ENCODE measurements around the gene MYO10. TPM values are rescaled to one million over a fixed set of nuclear protein-coding genes. Genes with fewer than 3 reads are reported as not detected.

The MYO10 gene
- total RNA-seq, 1 experiment from 2014 or later, result 89.8 TPM

DNA sequence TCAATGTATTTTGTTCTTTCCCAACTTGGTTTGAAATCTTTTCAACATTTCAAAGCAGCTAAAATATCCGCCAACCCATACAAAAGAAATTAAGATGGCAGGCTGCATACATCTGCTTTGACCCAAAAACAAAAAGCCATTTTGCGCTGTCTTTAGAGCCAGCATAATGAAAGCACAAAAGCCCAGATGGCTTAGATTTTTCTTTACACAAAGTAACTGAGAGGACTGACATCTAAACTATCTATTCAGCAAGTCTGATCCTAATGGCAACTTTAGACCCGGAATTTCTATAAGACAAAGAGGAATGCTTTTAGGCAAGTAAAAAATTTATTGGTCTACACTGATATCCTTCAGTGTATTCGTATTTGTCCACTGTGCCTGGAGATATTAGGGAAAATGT, 86.3 kb downstream of the MYO10 start:
- no peaks in the 10 kb centered on the region for H3K27me3 Mint-ChIP-seq (ENCODE audit: low read depth)
- H3K27ac Mint-ChIP-seq, result no peak overlapping the region
- POLR2A ChIA-PET, result no interaction called here
- peaks cover 25% of the 10 kb centered on the region for H3K4me1 Mint-ChIP-seq
- DNase-seq (ENCODE audit: low spot score), result no peak
- no peak for ATAC-seq
- no peak overlapping the region for H3K4me3 Mint-ChIP-seq
- CTCF ChIA-PET, result no interaction called here
- TF ChIP-seq NR3C1 (CRISPR knock-in tag; conservative IDR thresholded peaks at IDR 0.05; ENCODE audit: low read depth), result no peak
- no peak for TF ChIP-seq ZMAT4 (CRISPR knock-in tag; IDR thresholded peaks at IDR 0.05)
- no peak for TF ChIP-seq TEAD1 (CRISPR knock-in tag; IDR thresholded peaks at IDR 0.05)
- TF ChIP-seq, protein P1, sequence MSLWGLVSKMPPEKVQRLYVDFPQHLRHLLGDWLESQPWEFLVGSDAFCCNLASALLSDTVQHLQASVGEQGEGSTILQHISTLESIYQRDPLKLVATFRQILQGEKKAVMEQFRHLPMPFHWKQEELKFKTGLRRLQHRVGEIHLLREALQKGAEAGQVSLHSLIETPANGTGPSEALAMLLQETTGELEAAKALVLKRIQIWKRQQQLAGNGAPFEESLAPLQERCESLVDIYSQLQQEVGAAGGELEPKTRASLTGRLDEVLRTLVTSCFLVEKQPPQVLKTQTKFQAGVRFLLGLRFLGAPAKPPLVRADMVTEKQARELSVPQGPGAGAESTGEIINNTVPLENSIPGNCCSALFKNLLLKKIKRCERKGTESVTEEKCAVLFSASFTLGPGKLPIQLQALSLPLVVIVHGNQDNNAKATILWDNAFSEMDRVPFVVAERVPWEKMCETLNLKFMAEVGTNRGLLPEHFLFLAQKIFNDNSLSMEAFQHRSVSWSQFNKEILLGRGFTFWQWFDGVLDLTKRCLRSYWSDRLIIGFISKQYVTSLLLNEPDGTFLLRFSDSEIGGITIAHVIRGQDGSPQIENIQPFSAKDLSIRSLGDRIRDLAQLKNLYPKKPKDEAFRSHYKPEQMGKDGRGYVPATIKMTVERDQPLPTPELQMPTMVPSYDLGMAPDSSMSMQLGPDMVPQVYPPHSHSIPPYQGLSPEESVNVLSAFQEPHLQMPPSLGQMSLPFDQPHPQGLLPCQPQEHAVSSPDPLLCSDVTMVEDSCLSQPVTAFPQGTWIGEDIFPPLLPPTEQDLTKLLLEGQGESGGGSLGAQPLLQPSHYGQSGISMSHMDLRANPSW (CRISPR knock-in tag; conservative IDR thresholded peaks at IDR 0.05; ENCODE audit: low read depth), result no peak
- no peak for TF ChIP-seq ETV6 (CRISPR knock-in tag; IDR thresholded peaks at IDR 0.05)
- TF ChIP-seq CREB1 (CRISPR knock-in tag; IDR thresholded peaks at IDR 0.05), result no peak
- TF ChIP-seq, protein P2, sequence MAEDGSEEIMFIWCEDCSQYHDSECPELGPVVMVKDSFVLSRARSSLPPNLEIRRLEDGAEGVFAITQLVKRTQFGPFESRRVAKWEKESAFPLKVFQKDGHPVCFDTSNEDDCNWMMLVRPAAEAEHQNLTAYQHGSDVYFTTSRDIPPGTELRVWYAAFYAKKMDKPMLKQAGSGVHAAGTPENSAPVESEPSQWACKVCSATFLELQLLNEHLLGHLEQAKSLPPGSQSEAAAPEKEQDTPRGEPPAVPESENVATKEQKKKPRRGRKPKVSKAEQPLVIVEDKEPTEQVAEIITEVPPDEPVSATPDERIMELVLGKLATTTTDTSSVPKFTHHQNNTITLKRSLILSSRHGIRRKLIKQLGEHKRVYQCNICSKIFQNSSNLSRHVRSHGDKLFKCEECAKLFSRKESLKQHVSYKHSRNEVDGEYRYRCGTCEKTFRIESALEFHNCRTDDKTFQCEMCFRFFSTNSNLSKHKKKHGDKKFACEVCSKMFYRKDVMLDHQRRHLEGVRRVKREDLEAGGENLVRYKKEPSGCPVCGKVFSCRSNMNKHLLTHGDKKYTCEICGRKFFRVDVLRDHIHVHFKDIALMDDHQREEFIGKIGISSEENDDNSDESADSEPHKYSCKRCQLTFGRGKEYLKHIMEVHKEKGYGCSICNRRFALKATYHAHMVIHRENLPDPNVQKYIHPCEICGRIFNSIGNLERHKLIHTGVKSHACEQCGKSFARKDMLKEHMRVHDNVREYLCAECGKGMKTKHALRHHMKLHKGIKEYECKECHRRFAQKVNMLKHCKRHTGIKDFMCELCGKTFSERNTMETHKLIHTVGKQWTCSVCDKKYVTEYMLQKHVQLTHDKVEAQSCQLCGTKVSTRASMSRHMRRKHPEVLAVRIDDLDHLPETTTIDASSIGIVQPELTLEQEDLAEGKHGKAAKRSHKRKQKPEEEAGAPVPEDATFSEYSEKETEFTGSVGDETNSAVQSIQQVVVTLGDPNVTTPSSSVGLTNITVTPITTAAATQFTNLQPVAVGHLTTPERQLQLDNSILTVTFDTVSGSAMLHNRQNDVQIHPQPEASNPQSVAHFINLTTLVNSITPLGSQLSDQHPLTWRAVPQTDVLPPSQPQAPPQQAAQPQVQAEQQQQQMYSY (CRISPR knock-in tag; IDR thresholded peaks at IDR 0.05), result no peak
- TF ChIP-seq TP53 (CRISPR knock-in tag; IDR thresholded peaks at IDR 0.05), result no peak
- no peak for TF ChIP-seq FOXP1 (CRISPR knock-in tag; IDR thresholded peaks at IDR 0.05; ENCODE audit: borderline replicate concordance)
- no peak for TF ChIP-seq OVOL2 (CRISPR knock-in tag; IDR thresholded peaks at IDR 0.05; ENCODE audit: borderline replicate concordance)
- TF ChIP-seq, protein P3, sequence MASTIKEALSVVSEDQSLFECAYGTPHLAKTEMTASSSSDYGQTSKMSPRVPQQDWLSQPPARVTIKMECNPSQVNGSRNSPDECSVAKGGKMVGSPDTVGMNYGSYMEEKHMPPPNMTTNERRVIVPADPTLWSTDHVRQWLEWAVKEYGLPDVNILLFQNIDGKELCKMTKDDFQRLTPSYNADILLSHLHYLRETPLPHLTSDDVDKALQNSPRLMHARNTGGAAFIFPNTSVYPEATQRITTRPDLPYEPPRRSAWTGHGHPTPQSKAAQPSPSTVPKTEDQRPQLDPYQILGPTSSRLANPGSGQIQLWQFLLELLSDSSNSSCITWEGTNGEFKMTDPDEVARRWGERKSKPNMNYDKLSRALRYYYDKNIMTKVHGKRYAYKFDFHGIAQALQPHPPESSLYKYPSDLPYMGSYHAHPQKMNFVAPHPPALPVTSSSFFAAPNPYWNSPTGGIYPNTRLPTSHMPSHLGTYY (CRISPR knock-in tag; IDR thresholded peaks at IDR 0.05), result no peak
- TF ChIP-seq NR2C2 (CRISPR knock-in tag; IDR thresholded peaks at IDR 0.05), result no peak
- no peak for TF ChIP-seq NFYB (CRISPR knock-in tag; conservative IDR thresholded peaks at IDR 0.05; ENCODE audit: low read depth)
- no peak for TF ChIP-seq CTCF (IDR thresholded peaks at IDR 0.05)
- H3K36me3 Mint-ChIP-seq, result no peaks in the 10 kb centered on the region
- H3K9me3 Mint-ChIP-seq, result no peaks in the 10 kb centered on the region

DNA sequence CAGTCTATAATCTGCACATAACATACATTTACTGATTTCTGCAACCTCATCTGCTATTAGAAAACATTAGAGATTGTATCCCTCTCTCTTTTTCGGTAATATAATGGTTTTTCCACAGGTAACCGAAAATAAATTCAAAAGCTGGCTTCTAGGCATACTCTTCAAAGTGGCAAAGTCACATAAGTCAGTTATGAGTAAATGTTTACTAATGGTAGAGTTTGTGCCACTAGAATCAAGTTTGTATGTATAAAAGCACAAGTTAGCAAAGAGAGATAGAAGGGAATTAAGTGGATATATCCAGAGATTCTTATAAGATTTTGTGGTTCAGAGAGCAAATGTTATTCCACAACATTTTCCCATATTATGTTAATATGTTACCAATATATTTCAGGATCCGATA, 86.9 kb downstream of the MYO10 start:
- POLR2A ChIA-PET, result no interaction called here
- no peaks in the 10 kb centered on the region for H3K27me3 Mint-ChIP-seq (ENCODE audit: low read depth)
- DNase-seq (ENCODE audit: low spot score), result no peak
- no peak overlapping the region for H3K27ac Mint-ChIP-seq
- no peak overlapping the region for H3K4me3 Mint-ChIP-seq
- no peaks in the 10 kb centered on the region for H3K36me3 Mint-ChIP-seq
- no peaks in the 10 kb centered on the region for H3K9me3 Mint-ChIP-seq
- no peak for ATAC-seq
- CTCF ChIA-PET, result no interaction called here
- peaks cover 23% of the 10 kb centered on the region for H3K4me1 Mint-ChIP-seq
- TF ChIP-seq TEAD1 (CRISPR knock-in tag; IDR thresholded peaks at IDR 0.05) (no peak), AFF4 (CRISPR knock-in tag; IDR thresholded peaks at IDR 0.05; ENCODE audit: borderline replicate concordance) (no peak), MXD4 (CRISPR knock-in tag; IDR thresholded peaks at IDR 0.05; ENCODE audit: borderline replicate concordance) (no peak), NR1H2 (CRISPR knock-in tag; IDR thresholded peaks at IDR 0.05) (no peak), ATF1 (CRISPR knock-in tag; IDR thresholded peaks at IDR 0.05) (no peak)
- TF ChIP-seq, protein P2 (CRISPR knock-in tag; IDR thresholded peaks at IDR 0.05), result no peak
